ENCODE results near the gene GNPDA2. TPM values are rescaled to one million over a fixed set of nuclear protein-coding genes. Genes with fewer than 3 reads are reported as not detected.
"Not testable (repeated sequence)": the region's sequence is repeated elsewhere in the genome, so short reads cannot be mapped to it uniquely, and the experiment has no call there.

Gene GNPDA2
- 10 to 100 TPM; 24.6 to 29.0 (median 25.2) TPM for polyA plus RNA-seq (ENCODE audit: insufficient read length in 3 of 3)
- long read RNA-seq, donor 1, partial matches to known transcripts = 0 of 4 reads
- long read RNA-seq, donor 1, other reads (novel, unspliced or antisense) = 0 of 4 reads
- long read RNA-seq, donor 2, partial matches to known transcripts = 0 of 3 reads
- long read RNA-seq, donor 2, other reads (novel, unspliced or antisense) = 0 of 3 reads
- long read RNA-seq, donor 3, full-length matches to known transcripts = 18 of 18 reads
- long read RNA-seq, donor 3, partial matches to known transcripts = 0 of 18 reads
- long read RNA-seq, donor 3, other reads (novel, unspliced or antisense) = 0 of 18 reads
- long read RNA-seq, donor 4, full-length matches to known transcripts = 9 of 9 reads
- long read RNA-seq, donor 4, partial matches to known transcripts = 0 of 9 reads
- long read RNA-seq, donor 4, other reads (novel, unspliced or antisense) = 0 of 9 reads
- long read RNA-seq, donor 5 = 0 reads
- long read RNA-seq, donor 6, full-length matches to known transcripts = 5 of 5 reads
- long read RNA-seq, donor 6, partial matches to known transcripts = 0 of 5 reads
- long read RNA-seq, donor 6, other reads (novel, unspliced or antisense) = 0 of 5 reads
- long read RNA-seq, donor 7, full-length matches to known transcripts = 8 of 13 reads
- long read RNA-seq, donor 7, partial matches to known transcripts = 5 of 13 reads
- long read RNA-seq, donor 7, other reads (novel, unspliced or antisense) = 0 of 13 reads
- long read RNA-seq, donor 8 = 0 reads
- long read RNA-seq, donor 9, full-length matches to known transcripts = 7 of 7 reads
- long read RNA-seq, donor 9, partial matches to known transcripts = 0 of 7 reads
- long read RNA-seq, donor 9, other reads (novel, unspliced or antisense) = 0 of 7 reads
- long read RNA-seq, donor 10, full-length matches to known transcripts = 11 of 11 reads
- long read RNA-seq, donor 10, partial matches to known transcripts = 0 of 11 reads
- long read RNA-seq, donor 10, other reads (novel, unspliced or antisense) = 0 of 11 reads
- long read RNA-seq, donor 11, full-length matches to known transcripts = 5 of 22 reads
- long read RNA-seq, donor 11, partial matches to known transcripts = 17 of 22 reads
- long read RNA-seq, donor 11, other reads (novel, unspliced or antisense) = 0 of 22 reads
- long read RNA-seq, donor 12, partial matches to known transcripts = 0 of 2 reads
- long read RNA-seq, donor 12, other reads (novel, unspliced or antisense) = 0 of 2 reads
- long read RNA-seq, donor 13 = 0 reads
- long read RNA-seq, donor 14, full-length matches to known transcripts = 4 of 4 reads
- long read RNA-seq, donor 14, partial matches to known transcripts = 0 of 4 reads
- long read RNA-seq, donor 14, other reads (novel, unspliced or antisense) = 0 of 4 reads
- long read RNA-seq, donor 15, partial matches to known transcripts = 0 of 1 reads
- long read RNA-seq, donor 15, other reads (novel, unspliced or antisense) = 0 of 1 reads
- long read RNA-seq, donor 16, full-length matches to known transcripts = 21 of 21 reads
- long read RNA-seq, donor 16, partial matches to known transcripts = 0 of 21 reads
- long read RNA-seq, donor 16, other reads (novel, unspliced or antisense) = 0 of 21 reads

DNA sequence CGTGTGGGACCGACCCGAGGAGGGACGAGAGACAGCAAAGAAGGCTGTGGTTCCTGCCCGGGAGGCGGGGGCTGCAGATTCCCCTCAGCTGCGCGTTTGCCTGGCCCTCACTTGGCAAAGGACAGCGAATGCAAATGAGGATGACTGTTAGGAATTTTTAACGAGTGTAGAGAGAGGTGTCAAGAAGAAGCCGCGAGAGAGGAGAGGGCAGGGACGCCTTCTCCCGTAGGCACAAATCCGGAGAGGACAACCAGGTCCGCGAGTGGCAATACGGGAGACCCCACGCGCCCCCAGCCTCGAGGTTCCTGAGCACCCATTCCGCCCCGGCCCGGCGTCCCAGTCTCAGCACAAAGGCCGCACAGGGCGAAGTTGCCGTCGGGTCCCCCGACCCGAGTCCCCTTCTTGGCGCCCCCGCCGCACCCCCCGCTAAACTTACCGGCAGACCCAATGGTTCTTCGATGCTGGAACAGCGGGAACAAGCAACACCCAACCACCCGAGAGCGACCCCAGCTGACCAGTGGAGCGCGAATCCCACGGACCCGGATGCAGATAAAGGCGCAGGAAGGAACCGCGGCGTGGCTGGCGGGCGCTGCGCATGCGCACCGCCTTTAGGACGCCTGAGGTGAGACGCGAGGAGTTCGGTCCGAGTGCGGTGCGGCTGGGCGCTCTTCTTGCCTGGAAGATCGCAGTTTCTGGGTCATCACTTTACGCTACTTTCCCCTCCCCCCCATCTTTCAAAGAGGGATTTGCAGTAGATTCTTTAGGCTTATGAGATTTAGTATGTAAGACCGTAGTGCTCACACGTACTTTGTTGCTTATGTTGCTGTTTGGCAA, at the start of gene GNPDA2:
TSS of gene GNPDA2 (minus strand) at position 519 of the 834 bp plus-strand sequence. CDS start 4,349 bp downstream, outside the sequence.
- peak; percentile 78 to 87 (median 82) for DNase-seq (ENCODE audit: extremely low read depth in 1 of 11, low read depth in 9 of 11, low spot score in 4 of 11)

DNA sequence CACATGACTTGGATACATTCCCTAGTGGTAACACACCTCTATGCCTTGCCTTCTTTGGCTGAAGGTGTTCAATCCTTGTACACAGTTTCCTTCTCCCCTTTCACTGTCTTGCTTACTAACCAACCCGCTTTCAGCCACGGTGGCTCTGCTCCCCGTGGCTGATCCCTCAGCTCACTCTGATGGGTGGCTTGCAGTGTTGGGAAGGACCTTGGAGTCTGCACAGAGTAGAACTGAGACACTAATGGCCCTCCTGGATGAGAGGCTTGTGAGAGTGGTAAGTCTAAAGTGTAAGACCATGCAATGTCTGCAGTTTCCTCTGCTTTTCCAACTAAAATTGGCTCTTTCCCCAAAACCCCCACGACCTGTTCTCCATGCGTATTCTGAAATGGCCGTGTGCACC, 46.0 kb upstream of the GNPDA2 start:
- DNase-seq (ENCODE audit: extremely low read depth in 1 of 11, low read depth in 9 of 11, low spot score in 4 of 11) = no peak

DNA sequence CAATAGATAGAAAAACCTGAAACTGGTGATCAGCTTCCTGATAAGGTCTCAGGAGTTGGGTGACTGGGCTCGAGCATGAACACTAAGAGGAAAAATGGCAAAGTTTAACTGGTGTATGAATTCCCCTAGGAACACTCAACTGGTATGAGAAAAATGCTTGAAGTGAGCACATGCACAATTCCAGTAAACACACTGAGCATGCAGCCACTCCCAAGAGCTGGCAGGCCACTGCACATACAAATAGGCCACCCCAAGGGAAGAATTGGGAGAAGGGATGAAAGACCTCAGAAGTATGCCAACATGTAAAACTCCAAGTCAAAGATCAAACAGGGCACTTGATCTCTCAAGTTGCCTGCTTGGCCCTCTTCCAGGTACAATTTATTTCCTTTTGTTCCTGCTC, 45.4 kb upstream of the GNPDA2 start:
- DNase-seq (ENCODE audit: extremely low read depth in 1 of 11, low read depth in 9 of 11, low spot score in 4 of 11) = no peak

DNA sequence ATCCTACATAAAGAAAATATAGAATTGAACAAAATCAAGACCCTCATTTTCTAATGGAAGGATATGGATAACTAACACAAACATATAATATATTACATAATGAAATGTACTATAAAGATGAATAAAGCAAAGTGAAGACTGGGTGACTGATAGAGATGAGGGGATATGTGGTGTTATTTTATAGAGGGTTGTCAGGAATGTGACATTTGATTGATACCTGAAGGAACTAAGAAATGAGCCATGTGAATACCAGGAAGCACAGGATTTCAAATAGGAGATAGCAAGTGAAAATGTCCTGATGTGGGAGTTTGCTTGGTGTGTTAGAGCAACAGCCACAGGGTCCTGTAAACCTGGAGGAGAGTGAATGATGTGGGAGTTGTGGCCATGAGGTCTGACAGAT, 40.1 kb upstream of the GNPDA2 start:
- DNase-seq (ENCODE audit: extremely low read depth in 1 of 11, low read depth in 9 of 11, low spot score in 4 of 11) = no peak

DNA sequence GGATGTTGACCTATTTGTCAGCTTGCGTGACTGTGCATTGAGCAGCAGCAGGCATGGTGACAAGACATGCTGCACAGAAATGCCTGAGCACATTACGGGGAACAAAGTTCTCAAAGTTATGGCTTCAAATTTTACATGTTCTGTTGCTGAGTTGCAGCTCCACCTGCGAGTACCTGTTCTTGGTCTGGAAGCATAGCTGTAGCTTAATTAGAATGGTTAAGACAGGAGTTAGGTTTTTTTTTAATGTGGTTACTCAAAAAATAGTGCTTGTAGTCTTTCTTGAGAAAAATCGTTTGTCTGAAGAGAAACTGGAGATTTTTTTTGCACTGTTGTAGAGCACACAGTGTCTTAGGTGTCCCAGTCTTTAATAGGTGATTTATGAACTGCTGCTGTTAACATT, 38.8 kb upstream of the GNPDA2 start:
- no peak for DNase-seq (ENCODE audit: extremely low read depth in 1 of 11, low read depth in 9 of 11, low spot score in 4 of 11)

DNA sequence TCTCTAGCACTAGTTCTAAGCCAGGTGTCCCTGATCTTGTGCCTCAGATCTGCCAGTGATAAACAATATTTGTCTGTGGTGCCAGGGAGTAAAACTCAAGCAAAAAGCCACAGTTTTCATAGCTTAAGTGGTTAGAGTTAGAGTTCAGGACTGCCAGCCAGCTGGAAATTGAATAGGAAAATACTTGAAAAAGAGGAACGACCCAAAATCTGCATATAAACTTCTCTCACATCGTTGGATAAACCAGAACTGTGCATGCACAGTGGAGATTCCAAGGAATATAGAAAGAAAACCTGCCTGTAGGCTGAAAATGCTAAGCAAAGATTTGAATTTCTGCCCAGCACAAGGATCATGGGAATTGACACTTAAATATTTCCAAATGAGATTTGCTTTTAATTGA, 35.0 kb upstream of the GNPDA2 start:
- DNase-seq (ENCODE audit: extremely low read depth in 1 of 11, low read depth in 9 of 11, low spot score in 4 of 11) = no peak

DNA sequence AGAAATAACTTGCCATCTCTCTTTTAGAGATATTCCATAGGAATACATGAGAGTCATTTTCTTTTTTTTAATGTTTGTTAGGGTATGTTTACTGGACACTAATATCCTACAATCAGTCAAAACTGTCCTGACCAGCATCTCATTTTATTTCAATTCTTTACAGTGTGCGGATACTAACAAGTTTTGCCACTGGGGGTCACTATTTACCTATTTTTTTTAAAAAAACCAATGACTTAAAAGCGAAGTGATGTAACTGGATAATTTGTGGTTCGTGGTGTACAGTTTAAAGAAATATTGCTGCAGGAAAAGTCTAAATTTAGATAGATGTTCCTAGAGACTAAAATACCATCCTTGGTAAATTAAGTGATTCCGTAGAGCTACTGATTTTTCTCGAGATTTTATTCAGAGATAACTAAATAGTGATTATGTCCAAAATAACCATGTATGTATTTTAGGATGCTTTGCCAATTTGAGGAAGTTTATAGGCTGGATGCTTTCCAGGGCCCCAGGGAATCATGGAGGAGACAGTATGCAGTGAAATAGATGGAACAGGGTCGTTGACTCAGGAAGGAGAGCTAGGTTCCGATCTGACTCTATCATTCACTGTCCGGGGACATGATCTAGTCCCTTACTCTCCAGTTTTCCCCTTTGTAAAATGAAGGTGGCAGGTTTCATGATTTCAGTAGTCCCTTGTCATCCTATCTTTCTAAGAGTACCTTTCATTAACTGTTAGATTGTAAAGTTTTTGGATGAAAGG, 34.0 kb upstream of the GNPDA2 start:
- DNase-seq (ENCODE audit: extremely low read depth in 1 of 11, low read depth in 9 of 11, low spot score in 4 of 11) = peak in 10 of 11 donors; percentile 6 to 37 (median 16)

DNA sequence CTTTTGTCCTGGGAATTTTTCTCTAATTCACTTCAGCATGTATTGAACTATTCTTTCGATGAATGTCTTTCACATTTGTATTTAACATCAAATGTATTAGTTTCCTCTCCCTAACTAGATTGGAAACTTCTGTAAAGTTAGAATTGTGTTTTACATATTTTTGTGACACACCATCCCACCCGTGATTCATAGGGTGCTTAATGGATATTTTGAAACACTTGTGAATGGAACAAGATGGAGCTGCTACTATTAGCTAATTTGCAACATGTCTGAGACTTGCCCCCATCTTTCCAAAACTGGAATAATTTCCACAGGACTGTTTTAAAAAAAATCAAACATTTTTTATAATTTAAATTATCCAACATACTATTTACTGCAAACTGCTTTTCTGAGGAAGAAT, 30.2 kb upstream of the GNPDA2 start:
- no peak for DNase-seq (ENCODE audit: extremely low read depth in 1 of 11, low read depth in 9 of 11, low spot score in 4 of 11)

DNA sequence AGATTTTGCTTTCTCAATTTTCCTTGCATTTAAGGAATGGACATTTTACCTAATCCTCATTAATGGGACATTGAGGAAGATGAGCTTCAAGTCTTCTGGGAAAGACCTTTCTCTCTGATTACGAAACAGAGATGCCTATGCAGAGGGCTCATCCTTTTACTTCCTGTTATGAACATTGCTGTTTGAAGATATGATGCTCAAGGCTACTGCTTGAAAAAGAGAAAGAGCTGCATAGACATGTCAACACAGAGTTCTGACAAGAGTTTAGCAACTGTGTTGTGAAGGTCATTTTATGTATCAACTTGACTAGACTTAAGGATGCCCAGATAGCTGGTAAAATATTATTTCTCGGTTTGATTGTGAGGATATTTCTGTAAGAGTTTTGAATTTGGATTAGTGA, 13.8 kb upstream of the GNPDA2 start:
- no peak for DNase-seq (ENCODE audit: extremely low read depth in 1 of 11, low read depth in 9 of 11, low spot score in 4 of 11)

DNA sequence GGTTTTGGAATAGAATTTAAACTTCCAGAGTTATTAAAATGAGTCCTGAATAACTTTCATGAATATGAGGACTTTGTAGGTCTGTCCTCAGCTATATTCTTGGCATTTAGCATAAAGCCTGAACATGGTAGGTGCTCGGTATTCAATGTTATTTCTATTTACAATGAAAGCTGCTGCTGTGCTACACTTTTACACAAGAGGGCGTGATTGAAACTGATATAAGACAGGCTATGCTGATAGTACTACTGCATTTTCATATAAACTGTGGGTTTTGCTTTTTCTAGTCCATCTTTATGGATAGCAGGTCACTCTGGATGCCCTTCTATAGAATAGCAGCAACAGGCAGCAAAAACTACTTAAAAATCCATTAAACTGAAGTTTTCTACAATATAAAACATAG, 12.3 kb upstream of the GNPDA2 start:
- DNase-seq (ENCODE audit: extremely low read depth in 1 of 11, low read depth in 9 of 11, low spot score in 4 of 11) = no peak

DNA sequence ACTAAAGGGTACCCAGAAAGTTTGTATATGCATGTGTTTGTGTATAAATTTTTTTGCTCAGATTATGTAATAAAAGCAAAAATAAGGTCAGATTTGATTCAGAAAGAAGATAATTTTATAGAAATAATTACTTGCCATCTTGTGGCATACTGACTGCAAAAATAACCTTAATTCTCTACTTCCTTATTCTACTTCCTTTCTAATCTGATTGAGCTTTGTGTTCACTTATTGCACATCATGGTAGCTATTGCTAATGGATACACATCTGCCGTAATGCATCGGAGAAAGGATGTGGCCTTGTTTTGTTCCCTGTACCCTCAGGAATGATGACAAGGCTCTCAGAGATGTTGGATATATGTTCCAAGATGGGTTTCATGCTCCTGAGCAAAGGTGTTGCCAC, 10.5 kb upstream of the GNPDA2 start:
- DNase-seq (ENCODE audit: extremely low read depth in 1 of 11, low read depth in 9 of 11, low spot score in 4 of 11) = no peak

DNA sequence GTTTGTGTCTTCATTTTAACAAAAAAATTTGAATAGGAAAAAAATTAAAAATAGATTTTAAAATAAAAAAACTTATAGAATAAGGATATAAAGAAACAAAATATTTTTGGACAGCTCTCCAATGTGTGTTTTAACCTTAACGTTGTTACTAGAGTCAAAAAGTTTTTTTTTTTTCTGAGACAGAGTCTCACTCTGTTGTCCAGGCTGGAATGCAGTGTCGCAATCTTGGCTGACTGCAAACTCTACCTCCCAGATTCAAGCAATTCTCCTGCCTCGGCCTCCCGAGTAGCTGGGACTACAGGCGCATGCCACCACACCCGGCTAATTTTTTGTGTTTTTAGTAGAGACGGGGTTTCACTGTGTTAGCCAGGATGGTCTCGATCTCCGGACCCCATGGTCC, 2.3 kb upstream of the GNPDA2 start:
- DNase-seq (ENCODE audit: extremely low read depth in 1 of 11, low read depth in 9 of 11, low spot score in 4 of 11) = not testable (repeated sequence)

DNA sequence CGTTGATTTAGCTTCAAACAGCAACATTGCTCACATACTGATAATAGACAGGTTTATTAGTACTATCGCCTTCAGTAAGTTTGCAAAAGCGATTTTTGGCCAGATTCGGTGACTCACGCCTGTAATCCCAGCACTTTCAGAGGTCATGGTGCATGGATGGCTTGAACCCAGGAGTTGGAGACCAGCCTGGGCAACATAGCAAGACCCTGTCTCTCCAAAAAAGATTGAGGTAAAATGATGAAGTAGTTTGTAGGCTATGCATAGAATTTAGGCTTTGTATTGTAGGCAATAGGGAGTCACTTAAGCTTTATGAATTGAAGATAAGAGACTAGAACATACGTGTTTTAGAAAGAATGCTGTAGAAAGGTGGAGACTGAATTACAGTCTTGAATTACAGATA, 1.1 kb upstream of the GNPDA2 start:
- no peak for DNase-seq (ENCODE audit: extremely low read depth in 1 of 11, low read depth in 9 of 11, low spot score in 4 of 11)

DNA sequence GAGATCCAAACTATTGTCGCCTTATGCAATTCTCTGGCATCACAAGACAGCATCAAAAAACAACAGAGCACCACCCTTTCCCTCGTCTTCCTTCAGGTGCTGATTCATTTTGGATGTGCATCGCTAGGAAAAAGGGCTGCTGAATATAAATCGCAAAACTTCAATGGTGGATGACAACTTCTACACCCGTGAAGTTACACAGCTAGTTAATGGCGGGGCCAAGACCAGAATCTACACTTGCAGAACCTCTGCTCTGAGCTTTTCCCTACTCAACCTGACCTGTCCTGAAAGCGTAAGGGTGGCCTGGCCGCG, 674 bp downstream of the GNPDA2 start:
- peak in 2 of 11 donors; percentile 20 to 21 for DNase-seq (ENCODE audit: extremely low read depth in 1 of 11, low read depth in 9 of 11, low spot score in 4 of 11)

DNA sequence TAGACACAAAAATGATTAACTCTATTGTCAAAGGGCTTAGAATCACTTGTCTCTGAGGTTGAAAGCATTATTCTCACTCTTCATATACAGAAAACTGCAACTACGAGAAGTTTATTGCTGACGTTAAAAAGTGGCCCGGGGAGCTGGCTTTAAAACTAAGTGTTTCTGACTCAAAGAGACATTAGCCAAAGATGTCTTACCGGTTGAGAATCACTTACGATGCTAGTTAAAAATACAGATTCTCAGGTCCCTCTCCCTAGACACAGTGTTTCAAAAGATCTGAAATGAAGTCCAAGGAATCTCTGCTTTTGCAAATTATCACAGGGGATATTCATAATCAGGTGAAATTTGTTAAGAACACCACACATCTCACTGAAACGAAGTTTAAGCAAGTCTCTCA, 1.2 kb downstream of the GNPDA2 start:
- no peak for DNase-seq (ENCODE audit: extremely low read depth in 1 of 11, low read depth in 9 of 11, low spot score in 4 of 11)

DNA sequence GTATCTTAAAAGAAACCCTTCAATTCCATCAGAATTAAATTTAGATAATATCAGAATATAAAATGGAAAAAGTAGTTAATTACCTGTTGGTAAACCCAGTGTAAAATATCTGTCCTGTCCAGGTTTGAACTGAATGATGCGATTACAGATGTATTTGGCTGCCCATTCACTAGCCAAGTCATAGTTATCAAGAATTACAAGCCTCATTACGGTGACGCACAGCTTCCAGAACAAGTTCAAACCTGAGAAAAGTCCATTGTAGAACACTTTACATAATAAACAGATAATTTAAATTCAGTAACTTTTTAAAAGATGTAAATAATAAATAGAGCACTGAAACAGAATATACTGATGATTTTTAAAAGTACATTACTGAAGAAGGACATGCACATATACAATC, 4.4 kb downstream of the GNPDA2 start:
- DNase-seq (ENCODE audit: extremely low read depth in 1 of 11, low read depth in 9 of 11, low spot score in 4 of 11) = no peak

DNA sequence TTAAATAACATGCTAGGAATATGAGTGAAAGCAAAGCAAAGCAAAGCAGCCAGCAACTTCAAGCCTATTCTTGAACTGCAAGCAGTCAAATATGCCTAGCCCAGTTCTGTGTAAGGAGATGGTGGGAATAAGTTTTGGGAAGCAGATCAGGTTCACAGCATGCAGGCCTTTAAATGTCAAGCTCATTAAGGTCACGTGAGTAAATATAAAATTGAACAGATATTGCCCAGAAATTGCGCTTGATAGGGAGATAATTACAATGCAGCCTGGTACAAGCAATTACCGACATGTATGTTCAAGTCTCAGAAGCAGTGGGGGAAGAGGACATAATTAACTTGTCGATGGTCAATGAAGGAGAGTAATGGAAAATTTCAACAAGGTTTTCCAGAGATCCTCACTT, 6.0 kb downstream of the GNPDA2 start:
- DNase-seq (ENCODE audit: extremely low read depth in 1 of 11, low read depth in 9 of 11, low spot score in 4 of 11) = no peak
